GM12892 (cell line): Measurements from ENCODE around the gene WDFY4.

ENCODE experiments used
- POLR2A ChIP-seq: IDR thresholded peaks from 2 replicates; pipeline ENCODE4 v1.6.1; 2011; ENCODE audit warnings: low read depth, low read length, control low read depth
- POLR2AphosphoS5 ChIP-seq: IDR thresholded peaks from 2 replicates; pipeline ENCODE4 v1.6.1; 2011; ENCODE audit warnings: low read depth, low read length, control low read depth
- TAF1 ChIP-seq: IDR thresholded peaks from 2 replicates; pipeline ENCODE4 v1.6.1; 2011; ENCODE audit warnings: low read depth, mild to moderate bottlenecking, control low read depth, low read length, borderline replicate concordance

GRCh38 chr10:48817141-48817540 is 132.5 kb downstream of the WDFY4 start:
- TF ChIP-seq POLR2A (no peak), TAF1 (no peak), POLR2AphosphoS5 (no peak)
